ENCODE results near the gene FZD10.

The FZD10 gene

DNA sequence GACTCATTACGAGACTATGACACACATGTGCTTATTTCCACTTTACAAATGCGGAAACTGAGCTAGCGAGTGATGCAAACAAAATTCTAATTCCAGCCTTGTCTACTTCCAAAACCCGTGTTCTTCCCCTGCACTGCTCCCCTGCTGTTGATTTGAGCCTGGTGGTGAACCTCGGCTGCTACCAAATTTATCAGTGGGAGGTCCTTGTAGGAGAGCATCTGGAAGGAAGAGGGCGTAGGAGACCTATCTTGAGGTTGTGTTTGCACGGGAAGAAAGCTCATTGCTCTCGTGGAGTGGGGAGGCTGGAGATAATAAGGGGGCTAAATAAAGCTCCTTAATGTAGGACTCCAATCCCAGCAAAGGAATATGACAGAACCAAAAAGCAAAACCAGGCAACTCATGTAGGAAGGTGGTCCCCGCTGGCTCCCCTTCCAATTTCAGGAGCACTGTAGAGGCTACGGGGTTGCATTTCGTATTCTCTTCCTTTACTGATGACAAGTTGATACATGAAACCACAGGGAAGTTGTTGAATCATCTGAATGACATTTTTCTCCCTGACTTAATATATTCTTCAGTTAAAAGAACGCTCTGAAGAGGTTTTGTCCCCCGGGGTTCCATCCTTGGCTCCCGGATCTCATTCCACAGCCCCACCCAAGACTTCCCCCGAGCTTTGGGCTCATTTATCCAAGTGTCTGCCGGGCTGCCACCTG is 52.6 kb downstream of the FZD10 start:
- DNase-seq (ENCODE audit: low spot score), result no peak
